Measurements from ENCODE around the gene SRSF12.

The SRSF12 gene

GRCh38 chr6:89111933-89112332, 5.9 kb downstream of the SRSF12 start:
- TF ChIP-seq ARNTL (CRISPR knock-in tag; IDR thresholded peaks at IDR 0.05; ENCODE audit: borderline replicate concordance, low read depth) = no peak
- TF ChIP-seq OSR1 (CRISPR knock-in tag; IDR thresholded peaks at IDR 0.05) = no peak
- TF ChIP-seq ESRRG (CRISPR knock-in tag; IDR thresholded peaks at IDR 0.05) = no peak
- TF ChIP-seq ZNF70 (CRISPR knock-in tag; IDR thresholded peaks at IDR 0.05) = no peak
- TF ChIP-seq POU6F1 (CRISPR knock-in tag; IDR thresholded peaks at IDR 0.05; ENCODE audit: borderline replicate concordance, low read depth) = no peak
- TF ChIP-seq SNAI2 (CRISPR knock-in tag; IDR thresholded peaks at IDR 0.05) = no peak
- no peak for TF ChIP-seq ISL1 (CRISPR knock-in tag; IDR thresholded peaks at IDR 0.05)
- no peak for TF ChIP-seq BACH2 (CRISPR knock-in tag; IDR thresholded peaks at IDR 0.05; ENCODE audit: borderline replicate concordance)
- no peak for TF ChIP-seq ZC3H10 (CRISPR knock-in tag; IDR thresholded peaks at IDR 0.05)
- TF ChIP-seq TOX (CRISPR knock-in tag; IDR thresholded peaks at IDR 0.05; ENCODE audit: borderline replicate concordance) = no peak
- TF ChIP-seq, protein P1, sequence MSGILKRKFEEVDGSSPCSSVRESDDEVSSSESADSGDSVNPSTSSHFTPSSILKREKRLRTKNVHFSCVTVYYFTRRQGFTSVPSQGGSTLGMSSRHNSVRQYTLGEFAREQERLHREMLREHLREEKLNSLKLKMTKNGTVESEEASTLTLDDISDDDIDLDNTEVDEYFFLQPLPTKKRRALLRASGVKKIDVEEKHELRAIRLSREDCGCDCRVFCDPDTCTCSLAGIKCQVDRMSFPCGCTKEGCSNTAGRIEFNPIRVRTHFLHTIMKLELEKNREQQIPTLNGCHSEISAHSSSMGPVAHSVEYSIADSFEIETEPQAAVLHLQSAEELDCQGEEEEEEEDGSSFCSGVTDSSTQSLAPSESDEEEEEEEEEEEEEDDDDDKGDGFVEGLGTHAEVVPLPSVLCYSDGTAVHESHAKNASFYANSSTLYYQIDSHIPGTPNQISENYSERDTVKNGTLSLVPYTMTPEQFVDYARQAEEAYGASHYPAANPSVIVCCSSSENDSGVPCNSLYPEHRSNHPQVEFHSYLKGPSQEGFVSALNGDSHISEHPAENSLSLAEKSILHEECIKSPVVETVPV (CRISPR knock-in tag; IDR thresholded peaks at IDR 0.05) = no peak
- no peak for ATAC-seq

GRCh38 chr6:89110284-89110683, 7.6 kb downstream of the SRSF12 start:
- TF ChIP-seq SNAI2 (CRISPR knock-in tag; IDR thresholded peaks at IDR 0.05) (no peak), ARNTL (CRISPR knock-in tag; IDR thresholded peaks at IDR 0.05; ENCODE audit: borderline replicate concordance, low read depth) (no peak), ZNF565 (CRISPR knock-in tag; conservative IDR thresholded peaks at IDR 0.05; ENCODE audit: low read depth) (no peak), PATZ1 (CRISPR knock-in tag; IDR thresholded peaks at IDR 0.05; ENCODE audit: borderline replicate concordance) (no peak), GLIS3 (CRISPR knock-in tag; IDR thresholded peaks at IDR 0.05) (no peak), CSDC2 (CRISPR knock-in tag; IDR thresholded peaks at IDR 0.05) (no peak), ESRRG (CRISPR knock-in tag; IDR thresholded peaks at IDR 0.05) (no peak), OSR1 (CRISPR knock-in tag; IDR thresholded peaks at IDR 0.05) (no peak), ZFP30 (CRISPR knock-in tag; IDR thresholded peaks at IDR 0.05) (no peak), ZFP3 (CRISPR knock-in tag; IDR thresholded peaks at IDR 0.05) (no peak), TCF4 (CRISPR knock-in tag; IDR thresholded peaks at IDR 0.05; ENCODE audit: borderline replicate concordance) (no peak), ISL1 (CRISPR knock-in tag; IDR thresholded peaks at IDR 0.05) (no peak), TOX (CRISPR knock-in tag; IDR thresholded peaks at IDR 0.05; ENCODE audit: borderline replicate concordance) (no peak), BACH2 (CRISPR knock-in tag; IDR thresholded peaks at IDR 0.05; ENCODE audit: borderline replicate concordance) (no peak), RARB (CRISPR knock-in tag; IDR thresholded peaks at IDR 0.05) (no peak), ZNF8 (CRISPR knock-in tag; IDR thresholded peaks at IDR 0.05) (no peak), POU6F1 (CRISPR knock-in tag; IDR thresholded peaks at IDR 0.05; ENCODE audit: borderline replicate concordance, low read depth) (no peak)
- TF ChIP-seq, protein P2, sequence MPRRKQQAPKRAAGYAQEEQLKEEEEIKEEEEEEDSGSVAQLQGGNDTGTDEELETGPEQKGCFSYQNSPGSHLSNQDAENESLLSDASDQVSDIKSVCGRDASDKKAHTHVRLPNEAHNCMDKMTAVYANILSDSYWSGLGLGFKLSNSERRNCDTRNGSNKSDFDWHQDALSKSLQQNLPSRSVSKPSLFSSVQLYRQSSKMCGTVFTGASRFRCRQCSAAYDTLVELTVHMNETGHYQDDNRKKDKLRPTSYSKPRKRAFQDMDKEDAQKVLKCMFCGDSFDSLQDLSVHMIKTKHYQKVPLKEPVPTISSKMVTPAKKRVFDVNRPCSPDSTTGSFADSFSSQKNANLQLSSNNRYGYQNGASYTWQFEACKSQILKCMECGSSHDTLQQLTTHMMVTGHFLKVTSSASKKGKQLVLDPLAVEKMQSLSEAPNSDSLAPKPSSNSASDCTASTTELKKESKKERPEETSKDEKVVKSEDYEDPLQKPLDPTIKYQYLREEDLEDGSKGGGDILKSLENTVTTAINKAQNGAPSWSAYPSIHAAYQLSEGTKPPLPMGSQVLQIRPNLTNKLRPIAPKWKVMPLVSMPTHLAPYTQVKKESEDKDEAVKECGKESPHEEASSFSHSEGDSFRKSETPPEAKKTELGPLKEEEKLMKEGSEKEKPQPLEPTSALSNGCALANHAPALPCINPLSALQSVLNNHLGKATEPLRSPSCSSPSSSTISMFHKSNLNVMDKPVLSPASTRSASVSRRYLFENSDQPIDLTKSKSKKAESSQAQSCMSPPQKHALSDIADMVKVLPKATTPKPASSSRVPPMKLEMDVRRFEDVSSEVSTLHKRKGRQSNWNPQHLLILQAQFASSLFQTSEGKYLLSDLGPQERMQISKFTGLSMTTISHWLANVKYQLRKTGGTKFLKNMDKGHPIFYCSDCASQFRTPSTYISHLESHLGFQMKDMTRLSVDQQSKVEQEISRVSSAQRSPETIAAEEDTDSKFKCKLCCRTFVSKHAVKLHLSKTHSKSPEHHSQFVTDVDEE (CRISPR knock-in tag; IDR thresholded peaks at IDR 0.05) = no peak
- TF ChIP-seq, protein P3, sequence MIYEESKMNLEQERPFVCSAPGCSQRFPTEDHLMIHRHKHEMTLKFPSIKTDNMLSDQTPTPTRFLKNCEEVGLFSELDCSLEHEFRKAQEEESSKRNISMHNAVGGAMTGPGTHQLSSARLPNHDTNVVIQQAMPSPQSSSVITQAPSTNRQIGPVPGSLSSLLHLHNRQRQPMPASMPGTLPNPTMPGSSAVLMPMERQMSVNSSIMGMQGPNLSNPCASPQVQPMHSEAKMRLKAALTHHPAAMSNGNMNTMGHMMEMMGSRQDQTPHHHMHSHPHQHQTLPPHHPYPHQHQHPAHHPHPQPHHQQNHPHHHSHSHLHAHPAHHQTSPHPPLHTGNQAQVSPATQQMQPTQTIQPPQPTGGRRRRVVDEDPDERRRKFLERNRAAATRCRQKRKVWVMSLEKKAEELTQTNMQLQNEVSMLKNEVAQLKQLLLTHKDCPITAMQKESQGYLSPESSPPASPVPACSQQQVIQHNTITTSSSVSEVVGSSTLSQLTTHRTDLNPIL (CRISPR knock-in tag; IDR thresholded peaks at IDR 0.05; ENCODE audit: low read depth) = no peak
- ATAC-seq = no peak

Measured in SK-N-SH treated with all-trans-retinoic acid at 6 μM for 48 hours (cell line).